Astrocyte of the cerebellum (primary cell): ENCODE data around the gene BRWD1.

Experiments used
- DNase-seq: peaks from one replicate; pipeline ENCODE4 v3.0.0-alpha.2; 2011; ENCODE audit warnings: low read depth
- H3K4me3 ChIP-seq: 2 replicates; pipeline ENCODE4 v1.5.1; 2011; ENCODE audit warnings: mild to moderate bottlenecking, low read depth, low read length, moderate library complexity
- CTCF ChIP-seq: IDR thresholded peaks from 2 replicates; pipeline ENCODE4 v1.5.1; 2012; ENCODE audit warnings: low read length, low read depth, moderate library complexity, mild to moderate bottlenecking; ENCODE audit errors: missing control alignments
- in situ Hi-C: cut with HindIII; loops from 2 replicates; pipeline ENCODE4 v1.10.0; 2017; ENCODE audit warnings: low sequenced_read_pairs

The BRWD1 gene

GRCh38 chr21:39209334-39209688 is 104.1 kb downstream of the BRWD1 start:
- no peak for TF ChIP-seq CTCF
- no peak overlapping the region for H3K4me3 ChIP-seq
- no peak for DNase-seq
- in situ Hi-C loops, result no loop called here

DNA sequence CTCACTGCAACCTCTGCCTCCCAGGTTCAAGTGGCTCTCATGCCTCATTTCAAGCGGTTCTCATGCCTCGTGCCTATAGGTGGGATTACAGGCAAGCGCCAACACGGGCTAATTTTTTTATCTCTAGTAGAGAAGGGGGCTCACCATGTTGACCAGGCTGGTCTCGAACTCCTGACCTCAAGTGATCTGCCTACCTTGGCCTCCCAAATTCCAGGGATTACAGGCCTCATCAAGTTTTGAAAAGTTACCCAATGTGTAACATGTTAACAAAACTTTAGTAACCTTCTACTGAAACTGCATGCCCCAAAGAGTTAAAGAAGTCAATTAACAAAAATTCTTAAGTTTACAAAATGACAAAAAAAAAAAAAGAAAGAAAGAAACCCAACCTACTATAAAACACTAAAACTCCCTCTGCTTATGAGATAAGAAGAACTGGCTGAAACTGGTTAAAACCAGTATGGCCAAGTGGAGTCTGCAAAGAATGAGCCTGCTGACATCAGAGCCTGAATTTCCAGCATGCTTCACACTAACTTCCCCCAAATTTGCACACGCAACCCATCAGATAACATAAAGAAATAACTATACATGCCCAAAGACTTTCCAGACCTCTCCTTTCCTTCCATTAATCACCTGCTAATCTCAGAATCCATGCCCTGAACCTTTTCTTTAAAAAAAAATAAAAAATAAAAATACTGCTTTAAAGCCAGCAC is 104.7 kb downstream of the BRWD1 start:
- no peak for TF ChIP-seq CTCF
- no peak for DNase-seq
- in situ Hi-C loops, result no loop called here
- no peak overlapping the region for H3K4me3 ChIP-seq

DNA sequence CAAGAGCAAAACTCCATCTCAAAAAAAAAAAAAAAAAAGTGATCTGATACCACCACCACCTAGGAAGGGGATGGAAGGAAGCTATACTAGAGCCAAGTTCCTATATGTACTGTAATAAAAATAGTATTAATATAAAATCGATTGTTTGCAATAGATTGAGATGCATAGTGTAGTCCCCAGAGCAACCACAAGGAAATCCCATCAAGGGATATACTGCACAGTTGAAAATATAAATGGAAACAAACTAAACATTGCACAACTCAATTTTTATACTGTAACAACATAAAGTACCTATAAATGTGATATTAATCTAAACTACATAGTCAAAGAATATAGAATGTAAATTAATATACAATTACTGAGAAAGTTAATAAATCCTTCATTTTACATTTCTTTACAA is 109.3 kb downstream of the BRWD1 start:
- DNase-seq, result no peak
- in situ Hi-C loops, result no loop called here
- TF ChIP-seq CTCF, result peak; percentile 6
- H3K4me3 ChIP-seq, result no peak overlapping the region

- no peak for DNase-seq
- H3K4me3 ChIP-seq, result no peak overlapping the region
- TF ChIP-seq CTCF, result no peak
- in situ Hi-C loops, result no loop called here
These were observed 114.6 kb downstream of the BRWD1 start for GRCh38 chr21:39198800-39199199.

- no peak for TF ChIP-seq CTCF
- no peak for DNase-seq
- in situ Hi-C loops, result no loop called here
- no peak overlapping the region for H3K4me3 ChIP-seq
These were observed 115.8 kb downstream of the BRWD1 start for GRCh38 chr21:39197448-39198233.

DNA sequence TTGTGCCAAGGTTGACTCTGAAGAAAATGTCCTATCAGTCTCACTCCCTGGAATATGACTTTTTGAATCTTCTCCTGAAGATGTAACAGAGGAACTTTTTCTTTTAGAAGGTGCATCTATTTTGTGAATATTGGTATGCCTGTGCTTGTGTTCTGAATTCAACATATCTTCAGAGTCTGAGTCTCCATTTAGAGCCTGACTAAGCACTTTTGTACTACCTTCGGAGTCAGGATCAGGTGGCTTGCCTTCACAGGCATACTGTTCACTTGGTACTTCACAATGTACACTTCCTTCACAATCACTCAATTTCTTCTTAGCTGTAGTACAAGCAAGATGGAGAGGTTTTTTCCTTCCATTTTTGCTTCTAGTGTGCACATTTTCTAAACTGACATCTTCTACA is 116.6 kb downstream of the BRWD1 start:
- no peak for DNase-seq
- H3K4me3 ChIP-seq, result no peak overlapping the region
- no peak for TF ChIP-seq CTCF
- in situ Hi-C loops, result no loop called here
